OCI-LY3 (cell line): Measurements from ENCODE around the gene PADI2.

Experiments
- H2AFZ ChIP-seq: fragments of 200-600, 300-600 bp; shearing (Covaris generic); 2 replicates; pipeline ENCODE4 v1.6.0; 2014; ENCODE audit warnings: antibody characterized with exemption, low read depth, low read length
- H3K27ac ChIP-seq: fragments of 200-600, 300-600 bp; sonication (generic); 2 replicates; pipeline ENCODE4 v1.5.1; 2014; ENCODE audit warnings: mild to moderate bottlenecking, low read length, moderate library complexity, mixed read lengths
- H3K27me3 ChIP-seq: fragments of 200-600, 300-600 bp; sonication (generic); 2 replicates; pipeline ENCODE4 v1.6.1; 2014; ENCODE audit warnings: low read depth, low read length, mixed read lengths
- H3K36me3 ChIP-seq: fragments of 200-600, 300-600 bp; sonication (generic); replicated peaks from 2 replicates; pipeline ENCODE3; 2014; ENCODE audit warnings: low read depth, low read length, mixed read lengths
- H3K4me1 ChIP-seq: fragments of 300-600, 200-600 bp; sonication (generic); 2 replicates; pipeline ENCODE4 v1.6.1; 2014; ENCODE audit warnings: low read length, mixed read lengths
- H3K4me2 ChIP-seq: fragments of 200-600, 300-600 bp; sonication (generic); 2 replicates; pipeline ENCODE4 v1.6.1; 2014; ENCODE audit warnings: low read length, mixed read lengths
- H3K4me3 ChIP-seq: fragments of 300-600, 200-600 bp; sonication (generic); 2 replicates; pipeline ENCODE4 v1.5.1; 2014; ENCODE audit warnings: antibody characterized with exemption, mild to moderate bottlenecking, low read length, moderate library complexity
- H3K79me2 ChIP-seq: fragments of 300-600, 200-600 bp; shearing (Covaris generic); 2 replicates; pipeline ENCODE4 v1.6.1; 2014; ENCODE audit warnings: mild to moderate bottlenecking, low read length, mixed read lengths
- H3K9ac ChIP-seq: fragments of 300-600, 200-600 bp; shearing (Covaris generic); 2 replicates; pipeline ENCODE4 v1.6.0; 2014; ENCODE audit warnings: mild to moderate bottlenecking, low read length, moderate library complexity
- H3K9me3 ChIP-seq: fragments of 200-600, 300-600 bp; shearing (Covaris generic); 2 replicates; pipeline ENCODE4 v1.6.1; 2014; ENCODE audit warnings: low read length, mixed read lengths; ENCODE audit not compliant: insufficient read depth
- H4K20me1 ChIP-seq: fragments of 200-600, 300-600 bp; sonication (generic); 2 replicates; pipeline ENCODE4 v1.6.1; 2016; ENCODE audit warnings: low read length, mixed read lengths; ENCODE audit not compliant: insufficient read depth
- CTCF ChIP-seq: fragments of 200-600, 300-600 bp; sonication (generic); IDR thresholded peaks from 2 replicates; pipeline ENCODE4 v1.5.1; 2014; ENCODE audit warnings: antibody characterized with exemption, low read length, low read depth
- EZH2phosphoT487 ChIP-seq: fragments of 200-600 bp; shearing (Covaris generic); IDR thresholded peaks from 2 replicates; pipeline ENCODE4 v1.6.1; 2018; ENCODE audit warnings: antibody characterized with exemption, mixed run types, low read depth

PADI2 gene

GRCh38 chr1:17045634-17046333 lies 73.5 kb downstream of the PADI2 start:
- Histone ChIP-seq H2AFZ (no peak overlapping the region), H3K27me3 (no peaks in the 10 kb centered on the region), H3K9ac (0 out of 2 replicates have a peak overlapping the region, but pooled peaks have one; percentile 23), H3K9me3 (no peaks in the 10 kb centered on the region), H3K27ac (no peak overlapping the region), H3K4me3 (peak overlapping the region; percentile 25; the same call in 1 of the 2 replicates), H3K36me3 (peaks cover 9% of the 10 kb centered on the region), H3K4me1 (peaks cover 3% of the 10 kb centered on the region), H3K79me2 (peaks cover 8% of the 10 kb centered on the region; the same call in 1 of the 2 replicates), H4K20me1 (no peaks in the 10 kb centered on the region), H3K4me2 (peak overlapping the region; percentile 51)
- TF ChIP-seq CTCF (peak; percentile 67), EZH2phosphoT487 (no peak)

GRCh38 chr1:17045150-17045549 lies 74.1 kb downstream of the PADI2 start:
- no peak overlapping the region for H3K27ac ChIP-seq
- H3K79me2 ChIP-seq, result peaks cover 6% of the 10 kb centered on the region; the same call in 1 of the 2 replicates
- no peaks in the 10 kb centered on the region for H3K9me3 ChIP-seq
- peaks cover 9% of the 10 kb centered on the region for H3K36me3 ChIP-seq
- no peaks in the 10 kb centered on the region for H4K20me1 ChIP-seq
- H3K27me3 ChIP-seq, result no peaks in the 10 kb centered on the region
- H3K4me3 ChIP-seq, result no peak overlapping the region
- peaks cover 3% of the 10 kb centered on the region for H3K4me1 ChIP-seq
- no peak overlapping the region for H3K4me2 ChIP-seq
- H3K9ac ChIP-seq, result no peak overlapping the region
- H2AFZ ChIP-seq, result no peak overlapping the region
- TF ChIP-seq CTCF (no peak), EZH2phosphoT487 (no peak)

- Histone ChIP-seq H3K4me3 (no peak overlapping the region), H3K27me3 (no peaks in the 10 kb centered on the region), H3K9me3 (no peaks in the 10 kb centered on the region), H3K4me1 (peaks cover 3% of the 10 kb centered on the region), H3K27ac (no peak overlapping the region), H2AFZ (no peak overlapping the region), H3K79me2 (peaks cover 4% of the 10 kb centered on the region; the same call in 1 of the 2 replicates), H3K4me2 (no peak overlapping the region), H3K9ac (no peak overlapping the region), H4K20me1 (no peaks in the 10 kb centered on the region), H3K36me3 (peaks cover 13% of the 10 kb centered on the region)
- TF ChIP-seq CTCF, result no peak
- TF ChIP-seq EZH2phosphoT487, result no peak
Measured at GRCh38 chr1:17043676-17044075, 75.6 kb downstream of the PADI2 start.

- Histone ChIP-seq H3K79me2 (no peaks in the 10 kb centered on the region), H3K27ac (no peak overlapping the region), H3K9me3 (no peaks in the 10 kb centered on the region), H3K36me3 (peaks cover 13% of the 10 kb centered on the region), H3K27me3 (no peaks in the 10 kb centered on the region), H3K4me2 (no peak overlapping the region), H2AFZ (no peak overlapping the region), H3K4me3 (no peak overlapping the region), H3K4me1 (no peaks in the 10 kb centered on the region), H4K20me1 (no peaks in the 10 kb centered on the region), H3K9ac (no peak overlapping the region)
- TF ChIP-seq EZH2phosphoT487 (no peak), CTCF (no peak)
Measured at GRCh38 chr1:17040135-17040534, 79.1 kb downstream of the PADI2 start.
